Common myeloid progenitor, CD34-positive (primary cell): ENCODE results near the gene FOXD1.
"Not testable (repeated sequence)": the region's sequence is repeated elsewhere in the genome, so short reads cannot be mapped to it uniquely, and the experiment has no call there.

Experiments
- CTCF ChIA-PET: fragments of 350-600 bp; sonication (Branson Sonifier 250); formaldehyde crosslinking; loops from one replicate; lab custom pipeline; 2021; ENCODE audit warnings: antibody characterized with exemption; lab: Charles Lee
- POLR2A ChIA-PET: fragments of 350-600 bp; sonication (Branson Sonifier 250); formaldehyde crosslinking; loops from one replicate; lab custom pipeline; 2021; ENCODE audit warnings: antibody characterized with exemption; lab: Charles Lee
- DNase-seq, 3 donors: peaks; one replicate each; pipeline versions ENCODE4 v3.0.0 to v3.0.0-alpha.2; 2013
- H3K27ac ChIP-seq, 2 experiments: 1 replicate in 1 of 2; 2 replicates in 1 of 2; pipeline ENCODE4 v1.7.0; 2013; ENCODE audit warnings: inconsistent platforms in 2 of 2, low read length in 2 of 2, mild to moderate bottlenecking in 2 of 2, low read depth in 1 of 2, moderate library complexity in 1 of 2; ENCODE audit not compliant: severe bottlenecking in 2 of 2, insufficient read depth in 1 of 2, poor library complexity in 1 of 2
- H3K27me3 ChIP-seq, 5 experiments: replicated peaks in 2 of 5; 1 replicate in 3 of 5; 2 replicates in 2 of 5; pipeline versions ENCODE4 v1.6.1 to v1.7.0; 2013; ENCODE audit warnings: low read length in 4 of 5, mild to moderate bottlenecking in 2 of 5, moderate library complexity in 2 of 5, inconsistent platforms in 1 of 5; ENCODE audit not compliant: insufficient read depth in 5 of 5, control insufficient read depth in 4 of 5
- H3K36me3 ChIP-seq, 4 experiments: 1 replicate in 2 of 4; 2 replicates in 2 of 4; pipeline versions ENCODE4 v1.6.1 to v1.7.0; 2013; ENCODE audit warnings: low read length in 3 of 4, control low read depth in 1 of 4, mild to moderate bottlenecking in 1 of 4; ENCODE audit not compliant: control insufficient read depth in 4 of 4, insufficient read depth in 4 of 4
- H3K4me1 ChIP-seq, 4 experiments: 1 replicate in 3 of 4; 2 replicates in 1 of 4; pipeline versions ENCODE4 v1.6.1 to v1.7.1; 2013; ENCODE audit warnings: low read length in 3 of 4, mild to moderate bottlenecking in 3 of 4, control low read depth in 1 of 4, inconsistent platforms in 1 of 4, moderate library complexity in 1 of 4; ENCODE audit not compliant: control insufficient read depth in 4 of 4, insufficient read depth in 4 of 4; ENCODE audit errors: control extremely low read depth in 1 of 4
- H3K4me3 ChIP-seq, 7 experiments: 1 replicate in 4 of 7; 2 replicates in 3 of 7; pipeline versions ENCODE4 v1.5.1 to v1.7.0; 2013; ENCODE audit warnings: mild to moderate bottlenecking in 7 of 7, low read length in 6 of 7, moderate library complexity in 6 of 7, inconsistent platforms in 2 of 7, low read depth in 2 of 7, control low read depth in 1 of 7; ENCODE audit not compliant: insufficient read depth in 4 of 7, control insufficient read depth in 1 of 7; ENCODE audit errors: extremely low read depth in 1 of 7
- H3K9me3 ChIP-seq, 5 experiments: 1 replicate in 4 of 5; 2 replicates in 1 of 5; pipeline versions ENCODE4 v1.6.1 to v1.7.1; 2013; ENCODE audit warnings: low read length in 4 of 5, mild to moderate bottlenecking in 2 of 5, inconsistent platforms in 1 of 5, low read depth in 1 of 5, moderate library complexity in 1 of 5; ENCODE audit not compliant: control insufficient read depth in 4 of 5, insufficient read depth in 2 of 5; ENCODE audit errors: control extremely low read depth in 1 of 5
- WGBS: methylation state at CpG from one replicate; pipeline ENCODE4 v1.1.5; 2013; ENCODE audit not compliant: insufficient coverage; 5-methylcytosine and 5-hydroxymethylcytosine counted together

Gene FOXD1

DNA sequence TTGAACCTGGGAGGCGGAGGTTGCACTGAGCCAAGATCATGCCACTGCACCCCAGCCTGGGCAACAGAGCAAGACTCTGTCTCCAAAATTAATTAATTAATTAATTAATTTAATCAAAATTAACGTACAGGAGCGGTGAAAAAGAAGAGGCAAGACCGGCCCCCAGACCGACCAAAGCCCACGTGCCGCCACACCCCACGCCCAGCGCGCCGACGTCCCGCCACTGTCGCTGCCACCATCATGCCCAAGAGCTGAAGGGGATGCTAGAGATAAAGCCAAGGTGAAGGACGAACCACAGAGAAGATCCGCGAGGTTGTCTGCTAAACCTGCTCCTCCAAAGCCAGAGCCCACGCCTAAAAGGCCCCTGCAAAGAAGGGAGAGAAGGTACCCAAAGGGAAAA lies 38.6 kb downstream of the FOXD1 start:
- H3K27ac ChIP-seq, H3K36me3 ChIP-seq, CTCF ChIA-PET, H3K4me3 ChIP-seq, DNase-seq, H3K4me1 ChIP-seq, H3K9me3 ChIP-seq, POLR2A ChIA-PET: not testable (repeated sequence)
- H3K27me3 ChIP-seq: peaks cover 15 to 71% (median 27%) of the 10 kb centered on the region in 5 experiments
- WGBS: no CpG with 5 or more reads among the region's 18 CpGs

DNA sequence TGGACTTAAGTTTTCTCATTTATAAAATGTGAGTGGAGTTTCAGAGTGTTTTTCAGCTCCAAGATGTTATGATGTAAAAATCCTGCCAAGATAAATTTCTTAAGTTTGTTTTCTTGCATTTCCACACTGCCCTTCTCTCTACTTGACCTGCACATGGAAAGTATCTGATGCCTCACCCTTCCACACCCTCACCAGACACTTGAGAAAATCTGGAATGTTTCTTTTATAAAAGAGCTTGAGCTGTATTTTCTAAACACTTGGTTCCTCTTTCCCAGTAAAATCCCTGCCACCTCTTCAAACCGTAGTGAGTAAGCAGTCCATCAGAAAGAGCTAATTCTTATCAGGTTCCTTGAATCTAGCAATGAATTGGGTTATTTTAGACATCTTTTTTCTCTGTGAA lies 42.9 kb downstream of the FOXD1 start:
- H3K4me3 ChIP-seq: no peak overlapping the region
- POLR2A ChIA-PET: interaction anchor here (0.6 kb wide), 1 partner anchor 1260 kb away, joined by 3 read pairs; no protein-coding TSS in a partner anchor
- no peaks in the 10 kb centered on the region for H3K4me1 ChIP-seq
- no peaks in the 10 kb centered on the region for H3K9me3 ChIP-seq
- WGBS: 0% methylated on average over 1 of the region's 1 CpG
- no peak overlapping the region for H3K27ac ChIP-seq
- CTCF ChIA-PET: interaction anchor here (1.6 kb wide), 1 partner anchor 18 kb away, joined by 4 read pairs; no protein-coding TSS in a partner anchor
- H3K36me3 ChIP-seq: no peaks in the 10 kb centered on the region
- DNase-seq: no peak
- peaks cover 14 to 45% (median 18%) of the 10 kb centered on the region in 5 experiments for H3K27me3 ChIP-seq

DNA sequence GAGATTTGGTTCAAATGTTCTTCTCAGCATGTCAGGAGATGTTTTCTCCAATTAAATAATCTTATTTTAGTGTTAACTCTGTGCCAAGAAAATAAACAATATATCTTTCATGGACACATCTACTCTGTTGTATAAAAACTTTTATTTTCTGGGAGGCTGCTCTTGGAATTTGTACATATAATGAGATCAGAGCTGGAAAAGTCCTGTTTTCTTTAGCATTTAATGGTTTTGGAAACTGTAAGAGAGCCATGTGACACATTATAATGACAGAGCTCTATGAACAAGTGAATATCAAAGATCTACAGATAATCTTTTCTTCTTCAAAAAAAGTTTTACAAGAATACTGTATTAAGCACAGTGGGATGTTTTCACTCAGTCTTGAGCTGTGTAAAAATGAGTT lies 48.8 kb downstream of the FOXD1 start:
- Histone ChIP-seq H3K4me3 (no peak overlapping the region), H3K36me3 (no peaks in the 10 kb centered on the region), H3K9me3 (no peaks in the 10 kb centered on the region), H3K27me3 (peaks cover 11 to 46% (median 19%) of the 10 kb centered on the region in 5 experiments), H3K27ac (no peak overlapping the region), H3K4me1 (no peaks in the 10 kb centered on the region)
- CTCF ChIA-PET: interaction anchor here (1.3 kb wide), 1 partner anchor 12 kb away, joined by 3 read pairs; no protein-coding TSS in a partner anchor
- POLR2A ChIA-PET: no interaction called here
- no peak for DNase-seq
